K562 (cell line): ENCODE measurements around the gene HACE1. TPM values are rescaled to one million over a fixed set of nuclear protein-coding genes. Genes with fewer than 3 reads are reported as not detected.

Experiments
- ATAC-seq: fragments of 200-7000 bp; cut with Tn5 transposase; 3 replicates; pipeline ENCODE4 v1.9.1; 2020; ENCODE audit warnings: moderate library complexity
- BruUV-seq: library from RNA; stranded (reverse); fragments of 400-500 nt; replicated peaks from 2 replicates; lab custom pipeline; 2021; lab: Mats Ljungman, UMichigan
- CTCF ChIA-PET: fragments of 300-600 bp; formaldehyde crosslinking; extraction: SDS; loops from one replicate; lab custom pipeline; 2021; ENCODE audit warnings: low intra/inter-chr PET ratio; lab: Yijun Ruan, JAX
- POLR2A ChIA-PET: fragments of 300-600, 350-650 bp; sonication (Branson Sonifier 250); formaldehyde crosslinking; extraction: SDS; loops from one replicate; lab custom pipeline; 2021; ENCODE audit warnings: antibody characterized with exemption, inconsistent platforms; lab: Yijun Ruan, JAX
- DNase-seq, 4 experiments: peaks; one replicate each; pipeline versions ENCODE4 v3.0.0 to v3.0.0-alpha.2; 2011 to 2018; ENCODE audit warnings: low spot score in 3 of 4, mixed read lengths in 3 of 4; ENCODE audit errors: extremely low read depth in 1 of 4
- FAIRE-seq: peaks from 2 replicates; lab custom pipeline; 2011; peaks lifted over from hg19 to GRCh38; lab: Jason Lieb, UNC
- H2AFZ ChIP-seq: 2 replicates; pipeline ENCODE4 v1.6.0; 2011; ENCODE audit warnings: low read depth, low read length, control low read depth, inconsistent platforms
- H3K27ac ChIP-seq: fragments of 200-600 bp; 3 replicates; pipeline ENCODE4 v1.8.0; 2011; ENCODE audit warnings: low read depth, mild to moderate bottlenecking, control low read depth, inconsistent platforms, low read length, moderate library complexity, mixed read lengths; ENCODE audit errors: extremely low read depth
- H3K27me3 ChIP-seq, 2 experiments: fragments of 300-600 bp in 1 of 2; 2 replicates in 1 of 2; 3 replicates in 1 of 2; pipeline versions ENCODE4 v1.6.0 to v1.8.0; 2011; ENCODE audit warnings: inconsistent platforms in 2 of 2, low read length in 2 of 2, mild to moderate bottlenecking in 1 of 2, mixed read lengths in 1 of 2, moderate library complexity in 1 of 2; ENCODE audit not compliant: control insufficient read depth in 2 of 2, insufficient read depth in 2 of 2
- H3K36me3 ChIP-seq: fragments of 300-600 bp; 3 replicates; pipeline ENCODE4 v1.8.0; 2011; ENCODE audit warnings: mild to moderate bottlenecking, low read length, inconsistent platforms; ENCODE audit not compliant: control insufficient read depth, insufficient read depth
- H3K4me1 ChIP-seq, 2 experiments: fragments of 200-600 bp in 1 of 2; replicated peaks in 1 of 2; 2 replicates in 1 of 2; 3 replicates in 1 of 2; pipeline versions ENCODE4 v1.5.1 to v1.8.0; 2011; ENCODE audit warnings: inconsistent platforms in 2 of 2, low read length in 2 of 2, mild to moderate bottlenecking in 1 of 2, mixed read lengths in 1 of 2, moderate library complexity in 1 of 2; ENCODE audit not compliant: control insufficient read depth in 2 of 2, insufficient read depth in 2 of 2
- H3K4me2 ChIP-seq: 2 replicates; pipeline ENCODE4 v1.6.1; 2011; ENCODE audit warnings: low read length, control low read depth, inconsistent platforms, mixed read lengths; ENCODE audit not compliant: insufficient read depth
- H3K4me3 ChIP-seq: fragments of 200-600 bp; sonication (generic), shearing (Covaris generic); 2 replicates; pipeline ENCODE4 v1.5.1; 2016; ENCODE audit warnings: control low read depth, inconsistent platforms
- H3K79me2 ChIP-seq: fragments of 200-600 bp; 3 replicates; pipeline ENCODE4 v1.8.0; 2011; ENCODE audit warnings: low read length, inconsistent platforms; ENCODE audit not compliant: control insufficient read depth, insufficient read depth
- H3K9ac ChIP-seq, 2 experiments: 2 replicates each; pipeline versions ENCODE4 v1.6.0 to v1.6.1; 2011; ENCODE audit warnings: low read depth in 2 of 2, low read length in 2 of 2, control low read depth in 1 of 2, inconsistent platforms in 1 of 2, mild to moderate bottlenecking in 1 of 2, mixed read lengths in 1 of 2; ENCODE audit not compliant: insufficient read depth in 1 of 2
- H3K9me1 ChIP-seq: one replicate; pipeline ENCODE4 v1.6.0; 2011; ENCODE audit warnings: inconsistent platforms, mild to moderate bottlenecking, low read length, moderate library complexity; ENCODE audit not compliant: control insufficient read depth, insufficient read depth
- H3K9me3 ChIP-seq: replicated peaks from 2 replicates; pipeline ENCODE4 v1.5.1; 2011; ENCODE audit warnings: low read depth, low read length, inconsistent platforms; ENCODE audit not compliant: control insufficient read depth, insufficient read depth
- H4K20me1 ChIP-seq: replicated peaks from 2 replicates; pipeline ENCODE4 v1.6.1; 2011; ENCODE audit warnings: low read length, inconsistent platforms, mixed read lengths; ENCODE audit not compliant: control insufficient read depth, insufficient read depth
- CBX2 ChIP-seq: fragments of 200-600 bp; sonication (generic); IDR thresholded peaks from one replicate; pipeline ENCODE4 v1.6.1; 2012; ENCODE audit warnings: mild to moderate bottlenecking, low read length, inconsistent platforms; ENCODE audit not compliant: insufficient read depth, poor library complexity, severe bottlenecking
- ETV1 ChIP-seq: fragments of 450-650 bp; conservative IDR thresholded peaks from 2 replicates; pipeline ENCODE4 v1.6.1; 2016; ENCODE audit warnings: missing genetic modification characterization, control low read depth, low read depth, missing compliant biosample characterization
- KLF13 ChIP-seq: fragments of 450-650 bp; IDR thresholded peaks from 2 replicates; pipeline ENCODE4 v1.6.1; 2016; ENCODE audit warnings: missing genetic modification characterization, low read depth, mild to moderate bottlenecking, missing compliant biosample characterization, moderate library complexity, borderline replicate concordance
- POLR2A ChIP-seq: fragments of 450-650 bp; conservative IDR thresholded peaks from 2 replicates; pipeline ENCODE4 v1.6.1; 2016
- PRMT5 ChIP-seq: sonication (generic); formaldehyde crosslinking; IDR thresholded peaks from 2 replicates; pipeline ENCODE4 v1.5.0; 2020; ENCODE audit warnings: missing genetic modification reagents
- SMARCE1 ChIP-seq: fragments of 450-650 bp; IDR thresholded peaks from 2 replicates; pipeline ENCODE4 v1.7.1; 2016; ENCODE audit warnings: mild to moderate bottlenecking
- ZNF212 ChIP-seq: fragments of 450-650 bp; formaldehyde crosslinking; IDR thresholded peaks from 2 replicates; pipeline ENCODE4 v1.4.0; 2020; ENCODE audit warnings: mild to moderate bottlenecking
- ZNF3 ChIP-seq: fragments of 250-450 bp; sonication (Bioruptor Pico); IDR thresholded peaks from 2 replicates; pipeline ENCODE4 v1.5.0; 2021; ENCODE audit warnings: mild to moderate bottlenecking, moderate library complexity
- WGBS: fragments of 100-300 bp; shearing (Covaris generic); methylation state at CpG from one replicate; pipeline ENCODE4 v1.1.6; 2016; ENCODE audit warnings: low coverage, mixed read lengths; ENCODE audit not compliant: insufficient coverage; ENCODE audit errors: missing lambda C conversion rate; 5-methylcytosine and 5-hydroxymethylcytosine counted together
- in situ Hi-C: fragments of 300-500 bp; cut with MboI; formaldehyde crosslinking; loops from 4 replicates; pipeline ENCODE4 v1.15.0; 2018; ENCODE audit warnings: inconsistent platforms, mixed read lengths
- intact Hi-C: fragments of 100-400 bp; cut with micrococcal nuclease; formaldehyde crosslinking; loops from 2 replicates; pipeline ENCODE4 v1.14.2; 2022
- polyA plus RNA-seq, 8 experiments: library from polyadenylated mRNA; depleted of rRNA in 4 of 8; stranded (reverse) in 5 of 8; unstranded in 3 of 8; fragments of >200 nt; fragmentation: Nextera tagmentation in 2 of 8; fragmentation: Illumina TruSeq in 1 of 8; extraction: Ambion mirVana in 2 of 8; extraction: Trizol in 1 of 8; gene quantifications; 2 replicates each; pipeline versions ENCODE4 v1.2.1 to v1.2.3, GENCODE V29; 2011 to 2014; ENCODE audit warnings: inconsistent platforms in 1 of 8, missing spikeins in 1 of 8
- total RNA-seq, 7 experiments: library from RNA; depleted of rRNA in 6 of 7; stranded (reverse); fragments of >200 nt in 6 of 7; fragmentation: Illumina TruSeq in 2 of 7; extraction: Trizol in 2 of 7; gene quantifications; 2 replicates each; pipeline versions ENCODE4 v1.2.1 to v1.2.3, GENCODE V29; 2011 to 2021; ENCODE audit warnings: low replicate concordance in 1 of 7
- TF ChIP-seq, protein P1 (sequence below): fragments of 450-650 bp; formaldehyde crosslinking; IDR thresholded peaks from 2 replicates; pipeline ENCODE4 v1.4.0; 2022; ENCODE audit warnings: missing genetic modification characterization
- TF ChIP-seq, protein P2 (sequence below), 3 experiments: IDR thresholded peaks in 2 of 3; conservative IDR thresholded peaks in 1 of 3; 2 replicates each; pipeline ENCODE4 v1.5.1; 2011 to 2012; ENCODE audit warnings: low read length in 3 of 3, mild to moderate bottlenecking in 3 of 3, control low read depth in 2 of 3, improper control_type of control experiment in 1 of 3, inconsistent platforms in 1 of 3, low read depth in 1 of 3, mixed read lengths in 1 of 3, moderate library complexity in 1 of 3; ENCODE audit not compliant: insufficient read depth in 2 of 3

HACE1 gene
- total and polyA plus RNA-seq, 9 of the 15 experiments (the other 6 are each of a cell fraction or from before 2014, with no cell fraction given) = 3.6 to 19.9 (median 9.1) TPM

DNA sequence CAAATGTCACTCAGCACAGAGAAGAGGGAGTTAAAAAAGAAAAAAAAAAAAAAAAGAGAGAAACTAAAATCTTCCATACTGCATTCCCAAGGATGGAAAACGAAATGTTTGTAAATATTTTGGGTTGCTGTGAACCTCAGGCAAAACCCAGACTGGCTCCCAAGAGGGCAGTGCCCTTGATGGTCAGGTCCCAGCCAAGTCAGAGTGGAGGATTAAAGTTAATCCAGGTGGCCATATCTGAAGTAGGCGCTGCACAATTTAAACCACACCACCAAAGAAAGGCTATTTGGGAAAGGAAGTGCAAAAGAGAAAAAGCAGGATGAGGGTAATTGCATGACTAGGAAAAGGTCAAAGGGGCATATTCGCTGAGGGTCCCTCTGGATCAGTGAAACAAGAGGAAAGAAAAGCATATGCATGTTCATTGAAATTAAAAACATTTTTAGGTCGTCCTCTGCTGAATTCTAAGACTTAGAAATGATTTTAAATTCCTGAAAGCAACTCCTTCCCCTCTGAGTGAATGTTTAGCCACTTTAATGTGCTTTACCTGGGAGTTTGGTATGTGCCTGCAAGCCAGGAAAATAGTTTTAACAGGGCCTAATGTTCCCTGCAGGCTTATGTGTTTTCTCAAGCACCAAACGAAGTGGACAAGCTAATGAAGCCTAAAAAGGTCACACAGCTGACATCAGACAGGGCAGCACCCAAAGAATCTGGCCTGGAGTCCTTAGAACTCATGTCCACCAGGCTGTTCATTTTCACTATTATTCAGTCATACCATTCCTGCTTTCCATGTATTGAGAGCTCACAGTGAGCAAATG, 159.1 kb downstream of the HACE1 start:
- WGBS = 19% methylated on average over 5 of the region's 5 CpGs
- FAIRE-seq = no peak
- BruUV-seq = no TSS peak

GRCh38 chr6:104699593-104700329, 160.0 kb downstream of the HACE1 start:
- no peak overlapping the region for H2AFZ ChIP-seq
- H3K27me3 ChIP-seq = no peaks in the 10 kb centered on the region
- no peak overlapping the region for H3K9ac ChIP-seq
- no peak overlapping the region for H3K4me3 ChIP-seq
- no peak for FAIRE-seq
- no peaks in the 10 kb centered on the region for H3K9me1 ChIP-seq
- ChIA-PET CTCF (no interaction called here), POLR2A (no interaction called here)
- H3K4me1 ChIP-seq = peaks cover 0 to 3% of the 10 kb centered on the region in 2 experiments; a peak in 2 of 5 replicates
- intact Hi-C loops (no loop called here), in situ Hi-C loops (no loop called here)
- no peak overlapping the region for H3K4me2 ChIP-seq
- 50% methylated on average over 8 of the region's 8 CpGs for WGBS
- H4K20me1 ChIP-seq = no peaks in the 10 kb centered on the region
- no peaks in the 10 kb centered on the region for H3K9me3 ChIP-seq
- no peaks in the 10 kb centered on the region for H3K36me3 ChIP-seq
- ATAC-seq = no peak
- H3K27ac ChIP-seq = no peak overlapping the region
- no TSS peak for BruUV-seq
- no peaks in the 10 kb centered on the region for H3K79me2 ChIP-seq
- no peak for DNase-seq
- TF ChIP-seq POLR2A (no peak), ZNF3 (CRISPR knock-in tag) (no peak), KLF13 (tag) (no peak), ZNF212 (no peak), SMARCE1 (no peak), ETV1 (tag) (no peak), PRMT5 (CRISPR knock-in tag) (no peak)
- TF ChIP-seq, protein P1, sequence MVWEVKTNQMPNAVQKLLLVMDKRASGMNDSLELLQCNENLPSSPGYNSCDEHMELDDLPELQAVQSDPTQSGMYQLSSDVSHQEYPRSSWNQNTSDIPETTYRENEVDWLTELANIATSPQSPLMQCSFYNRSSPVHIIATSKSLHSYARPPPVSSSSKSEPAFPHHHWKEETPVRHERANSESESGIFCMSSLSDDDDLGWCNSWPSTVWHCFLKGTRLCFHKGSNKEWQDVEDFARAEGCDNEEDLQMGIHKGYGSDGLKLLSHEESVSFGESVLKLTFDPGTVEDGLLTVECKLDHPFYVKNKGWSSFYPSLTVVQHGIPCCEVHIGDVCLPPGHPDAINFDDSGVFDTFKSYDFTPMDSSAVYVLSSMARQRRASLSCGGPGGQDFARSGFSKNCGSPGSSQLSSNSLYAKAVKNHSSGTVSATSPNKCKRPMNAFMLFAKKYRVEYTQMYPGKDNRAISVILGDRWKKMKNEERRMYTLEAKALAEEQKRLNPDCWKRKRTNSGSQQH (CRISPR knock-in tag) = no peak
- TF ChIP-seq, protein P2, sequence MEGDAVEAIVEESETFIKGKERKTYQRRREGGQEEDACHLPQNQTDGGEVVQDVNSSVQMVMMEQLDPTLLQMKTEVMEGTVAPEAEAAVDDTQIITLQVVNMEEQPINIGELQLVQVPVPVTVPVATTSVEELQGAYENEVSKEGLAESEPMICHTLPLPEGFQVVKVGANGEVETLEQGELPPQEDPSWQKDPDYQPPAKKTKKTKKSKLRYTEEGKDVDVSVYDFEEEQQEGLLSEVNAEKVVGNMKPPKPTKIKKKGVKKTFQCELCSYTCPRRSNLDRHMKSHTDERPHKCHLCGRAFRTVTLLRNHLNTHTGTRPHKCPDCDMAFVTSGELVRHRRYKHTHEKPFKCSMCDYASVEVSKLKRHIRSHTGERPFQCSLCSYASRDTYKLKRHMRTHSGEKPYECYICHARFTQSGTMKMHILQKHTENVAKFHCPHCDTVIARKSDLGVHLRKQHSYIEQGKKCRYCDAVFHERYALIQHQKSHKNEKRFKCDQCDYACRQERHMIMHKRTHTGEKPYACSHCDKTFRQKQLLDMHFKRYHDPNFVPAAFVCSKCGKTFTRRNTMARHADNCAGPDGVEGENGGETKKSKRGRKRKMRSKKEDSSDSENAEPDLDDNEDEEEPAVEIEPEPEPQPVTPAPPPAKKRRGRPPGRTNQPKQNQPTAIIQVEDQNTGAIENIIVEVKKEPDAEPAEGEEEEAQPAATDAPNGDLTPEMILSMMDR (IDR thresholded peaks at IDR 0.05 in 2 of 3, conservative IDR thresholded peaks at IDR 0.05 in 1 of 3; ENCODE audit: insufficient read depth in 2 of 3, low read depth in 1 of 3, low read length in 3 of 3) = no peak

More for the DNA sequence above, 159.1 kb downstream of the HACE1 start:
- DNase-seq (no peak), ATAC-seq (no peak; the same call in 2 of the 3 replicates)
- intact Hi-C loops (no loop called here), in situ Hi-C loops (no loop called here)
- Histone ChIP-seq H3K27ac (no peak overlapping the region), H3K79me2 (no peaks in the 10 kb centered on the region), H2AFZ (0 out of 2 replicates have a peak overlapping the region, but pooled peaks have one; percentile 11), H3K4me1 (peaks cover 0 to 8% of the 10 kb centered on the region in 2 experiments; a peak in 2 of 5 replicates), H3K27me3 (no peaks in the 10 kb centered on the region), H4K20me1 (no peaks in the 10 kb centered on the region), H3K36me3 (no peaks in the 10 kb centered on the region), H3K9me3 (no peaks in the 10 kb centered on the region), H3K4me2 (no peak overlapping the region), H3K4me3 (no peak overlapping the region), H3K9ac (no peak overlapping the region), H3K9me1 (no peaks in the 10 kb centered on the region)
- CTCF ChIA-PET = no interaction called here
- POLR2A ChIA-PET = interaction anchor here (1.4 kb wide), 1 partner anchor 8 kb away, joined by 6 read pairs; no protein-coding TSS in a partner anchor
- TF ChIP-seq CBX2 = no peak
